NCI-H82 (cell line): Measurements from ENCODE around the gene TMEM269.

Experiments used
- DNase-seq: peaks from one replicate; lab custom pipeline; 2025; lab: John Stamatoyannopoulos, UW

TMEM269 gene

DNA sequence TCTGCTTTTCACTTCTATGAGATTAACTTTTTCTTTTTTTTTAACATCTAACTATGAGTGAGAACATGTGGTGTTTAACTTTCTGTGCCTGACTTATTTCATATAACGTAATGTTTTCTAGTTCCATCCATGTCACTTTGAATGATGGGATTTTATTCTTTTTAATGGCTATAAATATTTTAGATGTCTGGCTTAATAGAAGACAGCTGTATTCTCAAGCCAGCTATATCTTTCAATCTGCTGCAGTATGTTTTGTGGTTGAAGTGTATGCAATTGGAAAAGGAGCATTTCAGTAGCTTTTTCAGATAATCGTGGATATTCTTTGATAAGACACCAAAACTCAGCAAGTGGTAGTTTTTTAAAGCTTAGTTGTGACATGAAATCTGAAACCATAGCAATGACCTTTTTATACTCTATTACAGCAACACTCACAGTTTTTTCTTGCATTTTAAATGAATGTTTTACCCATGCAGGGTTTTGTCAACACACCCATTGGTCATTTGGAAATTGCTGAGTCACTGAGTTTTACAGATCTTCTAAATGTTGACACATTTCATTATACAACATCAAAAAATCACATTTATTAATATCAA, 38.1 kb downstream of the TMEM269 start:
- DNase-seq: no peak

DNA sequence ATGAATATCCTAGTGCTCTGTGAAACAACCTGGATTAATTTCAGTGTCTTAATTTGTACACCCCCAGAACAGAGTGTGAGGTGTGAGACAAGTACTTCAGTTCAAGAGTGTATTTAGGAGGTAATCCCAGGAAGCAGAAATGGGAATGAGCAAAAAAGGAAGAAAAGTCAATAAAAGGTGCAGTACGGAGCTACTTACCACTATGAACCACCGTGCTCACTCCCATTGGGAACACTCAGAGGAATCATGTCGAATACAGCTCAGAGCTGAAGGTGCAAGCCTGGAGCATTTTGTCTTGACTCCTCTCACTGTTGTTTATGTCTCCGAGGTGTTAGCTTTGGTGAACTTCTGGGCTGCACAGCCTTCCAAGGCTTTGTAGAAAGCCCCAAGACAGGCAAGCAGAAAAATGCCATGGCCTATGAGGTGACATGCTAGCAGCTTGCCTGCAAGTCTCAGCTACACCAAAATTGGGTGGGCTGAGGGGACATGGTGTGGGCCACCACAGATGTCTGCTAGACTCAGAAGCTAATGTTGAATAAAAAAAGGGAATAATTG, 39.8 kb downstream of the TMEM269 start:
- DNase-seq: no peak

DNA sequence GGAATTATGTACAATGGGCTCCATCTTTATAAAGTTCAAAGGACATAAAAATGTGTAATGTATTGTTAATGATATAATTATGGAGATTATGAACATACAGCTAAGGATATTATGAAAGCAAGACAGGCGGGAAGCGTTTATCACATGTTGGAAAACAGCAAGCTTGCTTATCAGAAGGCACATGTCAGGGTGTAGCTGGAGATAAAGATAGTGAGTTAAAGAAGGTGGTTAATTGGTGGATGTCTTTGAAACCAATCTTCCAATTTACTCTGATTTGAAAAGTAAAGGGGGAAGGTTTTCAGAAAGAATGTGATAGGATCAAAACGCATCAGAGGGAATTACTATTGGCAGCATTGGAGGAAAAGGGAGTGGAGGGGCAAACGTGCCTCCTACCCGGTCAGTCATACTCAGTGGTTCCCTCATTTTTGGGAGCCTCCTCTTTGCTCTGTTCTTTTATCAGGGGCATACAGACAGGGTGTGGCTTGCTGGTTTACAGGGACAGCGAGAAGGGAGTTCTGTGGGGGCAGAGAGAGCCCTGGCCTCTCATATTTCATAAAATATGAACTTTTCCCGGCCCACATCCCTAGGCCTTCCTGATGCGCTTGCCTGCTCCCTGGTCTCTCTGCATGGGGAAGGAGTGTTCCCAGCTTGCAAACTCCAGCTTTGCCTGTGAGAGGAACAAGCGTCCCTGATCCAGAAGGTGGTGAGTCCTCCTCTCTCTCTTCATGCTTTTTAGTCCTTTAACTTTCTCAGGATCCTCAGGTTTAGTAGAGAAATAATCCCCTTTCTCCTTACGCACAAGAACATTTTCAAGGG, 40.5 kb downstream of the TMEM269 start:
- no peak for DNase-seq

DNA sequence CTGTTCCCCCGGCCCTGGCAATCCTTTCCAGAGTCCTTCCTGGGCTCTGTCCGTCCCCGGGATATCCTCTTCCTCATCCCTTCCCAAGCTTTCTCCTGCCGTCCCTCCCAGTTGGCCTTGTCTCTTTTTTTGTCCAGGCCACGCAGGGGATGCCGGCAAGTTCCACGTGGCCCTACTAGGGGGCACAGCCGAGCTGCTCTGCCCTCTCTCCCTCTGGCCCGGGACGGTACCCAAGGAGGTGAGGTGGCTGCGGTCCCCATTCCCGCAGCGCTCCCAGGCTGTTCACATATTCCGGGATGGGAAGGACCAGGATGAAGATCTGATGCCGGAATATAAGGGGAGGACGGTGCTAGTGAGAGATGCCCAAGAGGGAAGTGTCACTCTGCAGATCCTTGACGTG, 45.8 kb downstream of the TMEM269 start:
- no peak for DNase-seq

DNA sequence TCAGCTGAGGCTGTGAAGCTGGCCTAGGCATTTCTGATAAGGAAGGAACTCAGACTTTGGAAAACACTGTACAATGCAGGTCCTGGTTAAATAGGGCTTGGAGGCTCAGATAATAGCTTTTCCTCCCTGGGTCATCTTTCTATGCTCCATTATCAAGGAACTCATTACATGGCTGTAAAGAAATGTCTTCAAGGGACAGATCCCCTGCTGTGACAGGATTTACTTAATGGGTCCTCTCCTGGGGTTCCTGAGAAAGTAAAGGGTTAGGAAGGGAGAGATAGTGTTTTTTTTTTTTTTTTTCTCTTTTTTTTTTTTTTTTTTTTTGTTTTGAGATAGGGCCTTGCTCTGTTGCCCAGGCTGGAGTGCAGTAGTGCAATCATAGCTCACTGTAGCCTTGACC, 46.5 kb downstream of the TMEM269 start:
- no peak for DNase-seq

DNA sequence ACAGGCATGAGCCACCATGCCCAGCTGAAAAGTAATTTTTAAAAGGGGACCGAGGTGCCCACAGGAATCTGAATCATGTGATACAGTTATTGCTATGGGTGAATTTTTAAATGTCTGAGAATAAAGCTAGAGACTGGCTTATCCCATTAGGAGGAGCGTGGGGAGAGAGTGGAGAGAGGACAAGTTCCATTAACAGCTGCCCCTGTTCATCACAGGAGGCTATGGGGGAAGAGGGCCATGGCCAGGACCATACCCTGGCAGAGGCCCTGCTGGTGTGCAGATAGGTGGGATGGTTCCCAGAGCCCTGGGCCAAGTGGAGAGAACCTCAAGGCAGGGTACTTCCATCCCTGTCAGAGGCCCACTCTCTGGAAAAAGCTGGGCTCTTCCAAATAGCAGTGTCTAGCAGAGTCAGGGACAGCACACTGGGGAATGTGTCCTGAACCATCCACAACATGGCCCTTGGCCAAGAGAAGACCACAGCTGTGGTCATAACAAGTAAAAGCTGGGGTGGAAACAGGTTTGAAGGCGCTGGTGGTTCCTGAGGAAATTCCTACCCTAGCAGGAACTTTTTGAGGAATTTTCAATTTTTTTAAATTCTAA, 48.0 kb downstream of the TMEM269 start:
- DNase-seq: no peak

DNA sequence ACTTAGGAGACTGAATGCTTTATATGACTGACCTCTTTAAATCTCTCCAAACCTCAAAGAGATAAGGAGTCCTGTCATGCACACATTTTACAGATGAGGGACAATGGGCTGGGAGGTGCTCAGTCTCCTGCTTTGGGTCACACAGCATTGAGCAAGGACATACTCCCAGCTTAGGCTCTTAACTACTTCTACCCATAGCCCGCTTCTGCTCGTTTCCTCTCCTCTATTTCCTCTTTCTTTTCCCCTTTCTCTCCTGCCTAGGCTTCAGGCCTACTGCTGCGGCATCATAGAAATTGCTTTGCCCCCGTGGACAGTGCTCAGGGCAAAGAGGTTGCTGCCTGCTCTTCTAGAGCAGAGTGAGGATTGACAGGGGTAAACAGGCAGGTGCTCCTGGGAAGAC, 49.2 kb downstream of the TMEM269 start:
- no peak for DNase-seq

DNA sequence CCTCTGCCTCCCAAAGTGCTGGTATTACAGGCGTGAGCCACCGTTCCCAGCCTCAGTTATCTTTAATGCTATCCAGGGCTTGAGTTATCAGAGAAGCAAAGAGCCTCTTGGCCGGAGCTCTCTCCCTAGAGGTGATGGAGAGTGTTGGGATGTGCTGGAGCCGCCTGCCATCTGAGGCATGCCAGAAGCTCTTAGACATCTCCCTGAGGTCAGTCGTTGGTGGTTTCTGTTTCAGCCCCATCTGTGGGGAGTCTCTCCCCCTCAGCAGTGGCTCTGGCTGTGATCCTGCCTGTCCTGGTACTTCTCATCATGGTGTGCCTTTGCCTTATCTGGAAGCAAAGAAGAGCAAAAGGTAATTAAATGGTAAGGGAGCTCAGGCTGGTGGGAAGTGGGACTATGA, 50.0 kb downstream of the TMEM269 start:
- DNase-seq: no peak

DNA sequence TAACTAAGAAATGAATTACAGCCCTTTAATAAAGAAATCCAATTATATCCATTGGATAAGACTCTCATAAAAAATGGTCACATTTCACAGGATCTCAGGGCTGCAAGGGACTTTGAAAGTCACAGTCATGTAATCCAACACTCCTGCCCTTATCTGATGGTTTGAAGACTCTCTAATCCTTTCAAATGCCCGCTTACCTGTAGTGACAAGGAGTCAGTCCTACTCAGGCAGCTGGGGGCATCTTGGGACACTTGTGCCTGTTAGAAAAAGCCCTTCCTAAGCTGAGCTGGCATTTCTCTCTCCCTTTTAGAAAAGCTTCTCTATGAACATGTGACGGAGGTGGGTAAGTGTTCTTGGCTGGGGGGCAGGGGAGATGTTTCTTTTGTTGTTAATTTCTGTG, 50.6 kb downstream of the TMEM269 start:
- peak; percentile 88 for DNase-seq

DNA sequence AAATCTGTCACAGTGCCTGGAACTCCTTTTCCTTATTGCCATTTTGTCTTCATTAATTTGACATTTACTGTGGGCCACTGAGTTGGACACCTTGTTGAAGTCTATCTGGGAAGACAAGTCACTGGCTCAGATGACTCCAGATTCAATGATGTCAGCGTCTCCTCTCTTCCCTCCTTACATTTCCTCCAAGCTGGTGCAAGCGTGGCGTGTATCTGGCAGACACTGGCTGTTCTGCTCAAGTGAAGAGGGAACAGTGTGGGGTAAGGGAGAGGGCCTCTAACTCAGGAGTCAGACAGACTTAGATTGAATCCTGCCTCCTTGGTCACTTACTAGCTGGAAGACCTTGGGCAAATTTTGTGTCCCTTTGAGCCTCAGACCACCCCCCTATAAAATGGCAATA, 52.9 kb downstream of the TMEM269 start:
- DNase-seq: peak; percentile 56

DNA sequence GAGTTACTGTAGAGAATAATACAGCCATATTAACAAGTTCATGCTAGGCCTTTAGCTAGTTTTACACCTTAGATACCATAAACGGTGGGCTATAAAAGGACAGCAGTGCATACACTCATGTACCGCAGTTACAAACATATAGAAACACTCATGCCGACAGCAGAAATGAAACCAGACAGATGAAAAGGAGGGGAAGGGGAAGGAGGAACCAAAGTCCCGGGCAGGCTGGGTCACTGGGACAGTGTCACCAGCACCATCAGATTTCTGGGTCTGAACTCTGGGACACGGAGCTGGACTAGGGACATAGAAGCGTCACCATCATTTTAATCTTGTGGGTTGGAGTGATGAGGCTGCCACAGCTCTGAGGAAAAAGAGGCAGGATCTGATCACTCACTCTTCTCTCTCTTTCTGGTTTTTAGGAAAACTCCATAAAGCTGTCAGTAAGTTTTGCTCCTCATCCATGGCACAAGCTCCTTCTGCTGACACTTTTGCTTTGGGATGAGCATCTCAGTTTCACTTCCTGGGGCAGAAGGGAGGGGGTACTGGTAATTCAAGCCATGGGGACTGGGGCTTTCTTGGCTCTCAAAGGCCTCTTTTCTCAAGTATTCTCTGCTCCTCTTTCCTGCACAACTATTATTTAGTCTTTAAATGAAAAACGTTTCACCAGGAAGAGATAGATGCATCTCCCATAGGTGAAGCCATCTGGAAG, 53.8 kb downstream of the TMEM269 start:
- no peak for DNase-seq

DNA sequence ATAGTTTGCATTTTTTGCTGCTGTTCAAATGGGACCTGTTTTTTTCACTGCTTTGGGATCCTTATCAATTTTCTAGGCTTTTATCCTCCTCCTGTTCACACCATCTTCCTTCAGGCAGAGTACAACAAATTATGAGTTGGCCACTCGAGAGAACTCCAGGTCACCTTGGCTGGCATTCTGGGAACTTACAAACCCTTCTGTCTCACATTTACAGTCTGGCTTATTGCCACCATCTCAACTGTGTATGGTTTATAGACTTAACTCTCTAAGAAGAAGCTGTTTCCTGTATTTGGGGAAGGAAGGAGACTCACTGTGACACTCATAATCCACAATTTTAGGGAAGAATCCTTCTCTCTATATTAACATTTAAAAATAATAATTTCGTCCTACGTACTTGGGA, 56.2 kb downstream of the TMEM269 start:
- DNase-seq: no peak

DNA sequence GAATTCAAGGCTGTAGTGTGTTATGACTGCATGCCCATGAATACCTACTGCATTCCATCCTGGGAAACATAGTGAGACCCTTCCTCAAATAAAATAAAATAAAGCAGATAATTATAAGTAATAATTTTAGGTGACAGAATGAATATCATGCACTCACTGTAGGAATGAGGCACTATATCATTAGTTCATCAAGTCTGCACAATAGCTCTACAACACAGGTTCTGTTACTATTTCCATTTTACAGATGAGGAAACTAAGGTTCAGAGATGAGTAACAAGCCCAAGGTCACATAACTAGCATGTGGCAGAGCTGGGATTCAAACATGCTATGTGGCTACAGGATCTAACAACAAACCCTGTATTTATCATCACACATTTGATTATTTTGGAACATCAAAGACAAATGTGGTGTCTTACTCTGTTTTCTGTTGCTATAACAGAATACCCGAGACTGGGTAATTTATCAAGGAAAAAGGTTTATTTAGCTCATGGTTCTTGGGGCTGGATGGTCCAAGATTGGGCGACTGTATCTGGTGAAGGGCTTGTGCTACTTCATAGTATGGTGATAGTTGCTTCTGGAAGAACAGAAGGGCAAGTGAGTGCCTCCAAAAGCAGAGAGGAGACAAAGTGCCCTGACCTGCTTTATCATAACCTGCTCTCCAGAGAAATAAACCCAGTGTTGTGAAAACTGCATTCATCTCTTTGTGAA, 56.8 kb downstream of the TMEM269 start:
- DNase-seq: no peak

DNA sequence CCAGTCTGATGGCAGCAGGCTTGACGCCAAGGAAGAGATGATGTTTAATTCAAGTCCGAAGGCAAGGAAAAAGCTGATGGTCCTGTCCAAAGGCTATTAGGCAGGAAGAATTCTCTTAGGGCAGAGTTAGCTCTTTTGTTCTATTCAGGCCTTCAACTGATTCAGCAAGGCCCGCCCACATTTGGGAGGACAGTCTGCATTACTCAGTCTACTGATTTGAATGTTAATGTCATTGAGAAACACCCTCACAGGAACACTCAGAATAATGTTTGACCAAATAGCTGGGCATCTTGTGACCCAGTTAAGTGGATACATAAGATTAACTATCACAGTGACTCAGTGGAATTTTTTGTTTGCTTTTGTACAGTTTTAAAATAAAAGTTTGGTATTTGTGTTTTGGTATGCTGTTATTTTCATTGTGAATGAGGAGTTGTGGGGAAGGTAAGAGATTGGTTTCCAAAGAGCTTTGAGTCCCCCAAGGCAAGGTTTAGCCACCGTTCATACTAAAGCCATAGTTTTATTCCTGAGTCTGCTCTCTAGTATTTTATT, 59.9 kb downstream of the TMEM269 start:
- DNase-seq: peak; percentile 23

DNA sequence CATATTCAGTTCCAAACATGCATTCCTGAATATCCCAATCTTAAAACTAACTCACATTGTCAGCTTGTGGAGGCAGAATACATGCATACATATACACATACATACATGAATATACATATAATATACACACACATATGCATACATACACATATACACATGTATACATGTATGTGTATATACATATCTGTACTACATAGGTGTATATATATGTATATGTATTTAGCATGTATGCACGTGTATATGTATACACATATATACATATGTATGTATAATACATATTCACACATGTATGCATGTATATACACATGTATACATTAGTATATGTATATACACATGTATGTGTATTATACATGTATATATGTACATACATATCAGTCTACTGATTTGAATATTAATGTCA, 60.4 kb downstream of the TMEM269 start:
- no peak for DNase-seq

DNA sequence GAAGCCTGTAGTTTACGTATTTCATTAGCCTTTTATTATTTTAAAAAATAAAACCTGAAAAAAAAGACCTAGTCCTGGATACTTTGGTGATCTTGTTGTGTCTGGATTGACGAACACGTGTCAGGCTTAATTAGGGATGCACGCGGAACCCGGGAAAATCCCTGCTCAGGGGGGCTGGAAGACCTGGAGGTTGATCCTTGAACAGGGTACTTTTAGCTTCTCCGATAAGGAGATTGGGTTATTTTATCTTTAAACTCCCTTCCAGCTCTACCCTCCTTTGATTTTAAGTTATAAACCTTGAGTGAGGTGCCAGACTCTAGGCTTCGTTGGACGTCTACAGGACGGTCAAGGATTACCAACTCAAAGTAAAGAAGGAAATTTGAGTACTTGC, 61.1 kb downstream of the TMEM269 start:
- DNase-seq: peak; percentile 81

DNA sequence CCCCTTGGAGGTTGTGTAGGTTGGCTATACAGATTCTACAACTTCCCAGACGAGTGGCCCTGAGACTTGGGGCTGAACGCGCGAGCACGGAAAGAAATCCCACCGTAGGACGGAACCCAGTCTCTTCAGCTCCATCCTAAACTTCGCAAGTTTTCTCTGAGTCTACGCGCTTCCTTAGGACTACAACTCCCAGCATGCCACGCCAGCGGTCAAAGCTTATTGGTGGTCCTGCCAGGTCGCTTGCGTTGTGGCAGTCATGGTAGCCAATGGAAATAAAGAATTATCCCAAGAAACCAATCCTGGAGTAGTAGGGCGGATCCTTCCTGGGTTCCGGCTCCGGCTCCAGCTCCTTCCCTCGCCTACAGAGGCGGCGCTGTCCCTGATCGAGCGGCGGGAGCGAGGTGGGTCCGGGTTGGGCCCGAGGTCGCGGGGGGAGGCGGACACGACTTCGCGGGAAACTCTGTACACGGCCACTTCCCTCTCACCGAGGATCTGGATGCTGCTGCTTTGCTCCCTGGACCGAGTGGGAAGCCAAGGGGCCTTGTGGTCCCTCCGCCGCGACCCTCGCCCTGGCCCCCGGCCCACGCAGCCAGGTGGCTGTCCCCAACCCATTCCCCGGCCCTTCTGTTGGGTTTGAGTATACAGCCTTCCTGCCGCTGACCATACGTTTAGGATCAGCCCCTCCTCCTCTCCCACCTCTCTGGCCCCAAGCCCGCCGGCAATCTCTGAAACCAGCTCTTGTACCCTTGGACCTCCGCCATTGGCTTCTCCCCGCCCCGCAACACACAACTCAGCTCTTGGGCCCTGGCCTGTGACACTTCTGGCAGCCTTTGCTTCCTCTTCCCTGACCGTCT, 61.7 kb downstream of the TMEM269 start, which contains the start of gene ZNF691:
Gene ZNF691 (plus strand): TSS at position 357 of the 854 bp plus-strand sequence. CDS start 3,046 bp downstream, outside the sequence.
- peak; percentile 100 for DNase-seq

DNA sequence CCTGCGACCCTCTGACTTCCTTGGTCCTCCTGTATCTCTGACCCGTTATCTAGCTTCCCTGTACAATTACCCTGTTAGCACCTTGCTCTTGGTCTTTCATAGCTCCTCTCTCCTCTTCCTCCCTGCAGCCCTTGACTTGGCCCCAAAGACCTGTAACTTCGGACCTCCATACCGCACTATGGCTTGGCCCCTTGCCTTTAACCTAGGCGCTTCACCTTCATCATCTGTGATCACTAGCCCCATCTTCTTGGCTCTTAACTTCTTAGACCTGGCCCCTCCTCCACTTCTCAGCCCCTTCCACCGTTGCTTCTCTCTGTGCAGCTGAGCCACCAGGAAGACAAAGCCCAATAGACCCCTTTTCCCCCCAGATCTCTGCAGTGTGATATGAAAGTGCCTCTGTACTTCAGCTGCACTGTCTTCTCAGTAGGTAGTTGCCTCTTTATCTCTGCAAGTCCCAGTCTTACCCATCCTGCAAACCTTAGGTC, 62.4 kb downstream of the TMEM269 start:
- DNase-seq: peak; percentile 49

DNA sequence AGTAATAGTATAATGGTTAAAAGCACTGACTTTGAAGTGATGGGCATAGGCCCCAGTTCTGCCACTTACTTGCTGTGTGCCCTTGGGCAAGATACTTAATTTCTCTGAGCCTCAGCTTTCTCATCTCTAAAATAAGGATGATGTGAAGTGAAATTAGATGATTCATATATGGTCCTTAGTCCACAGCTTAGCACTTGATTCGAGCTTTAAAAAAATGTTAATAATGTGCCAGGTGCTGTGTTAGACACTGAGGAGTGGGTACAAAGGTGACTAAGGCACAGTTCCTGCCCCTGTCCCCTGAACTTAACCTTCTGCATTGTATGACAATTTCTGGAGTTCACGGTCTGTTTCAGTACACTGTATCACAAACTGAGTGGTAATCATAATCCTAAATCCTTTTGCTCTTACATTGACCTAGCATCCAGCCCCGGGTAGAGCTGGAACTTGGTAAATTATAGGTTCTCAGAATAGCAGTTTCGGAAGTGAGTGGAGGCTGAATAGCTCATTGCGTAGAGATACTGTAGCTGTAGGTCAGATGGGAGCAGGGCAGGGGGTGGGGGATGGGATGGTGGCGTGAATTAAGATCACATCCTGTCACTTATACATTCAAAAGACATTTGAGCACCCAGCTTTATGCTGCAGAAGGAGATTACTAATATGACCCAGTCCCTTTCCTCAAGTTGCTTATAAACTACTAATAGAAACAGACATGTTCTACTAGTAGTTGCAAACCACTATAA, 63.1 kb downstream of the TMEM269 start:
- DNase-seq: peak; percentile 21
